HFFc6 (cell line): ENCODE measurements around the gene SDHC. TPM values are rescaled to one million over a fixed set of nuclear protein-coding genes. Genes with fewer than 3 reads are reported as not detected.

Source experiments
- DNase-seq: peaks from one replicate; pipeline ENCODE4 v3.0.0-alpha.2; 2018
- H3K27ac Mint-ChIP-seq: 2 replicates; pipeline ENCODE4 v1.8.0; 2020; ENCODE audit warnings: mild to moderate bottlenecking, mixed read lengths
- H3K27me3 Mint-ChIP-seq: 2 replicates; pipeline ENCODE4 v1.8.0; 2021; ENCODE audit warnings: mild to moderate bottlenecking, moderate library complexity, mixed read lengths; ENCODE audit not compliant: insufficient read depth
- H3K36me3 Mint-ChIP-seq: 2 replicates; pipeline ENCODE4 v1.8.0; 2021; ENCODE audit warnings: low read depth, mixed read lengths
- H3K4me1 Mint-ChIP-seq: 2 replicates; pipeline ENCODE4 v1.8.0; 2020; ENCODE audit warnings: low read depth, mixed read lengths
- H3K4me3 Mint-ChIP-seq: 2 replicates; pipeline ENCODE4 v1.8.0; 2020; ENCODE audit warnings: mild to moderate bottlenecking, moderate library complexity, mixed read lengths
- H3K9me3 Mint-ChIP-seq: 2 replicates; pipeline ENCODE4 v1.8.0; 2020; ENCODE audit warnings: mild to moderate bottlenecking, mixed read lengths
- CTCF ChIP-seq: fragments of 200-600 bp; sonication (generic); IDR thresholded peaks from 2 replicates; pipeline ENCODE4 v1.5.0; 2021; ENCODE audit warnings: antibody characterized with exemption, mild to moderate bottlenecking
- total RNA-seq, 6 experiments: library from RNA; stranded (reverse); fragmentation: NEBNext Ultra II Directional; extraction: Animal tissue kit (Norgen Biotek cat#: 25700); gene quantifications; 2 replicates in 1 of 6; 3 replicates in 5 of 6; pipeline ENCODE4 v1.2.3, GENCODE V29; 2021

The SDHC gene
- total RNA-seq, 6 experiments from 2014 or later: 237 to 285 (median 247) TPM

DNA sequence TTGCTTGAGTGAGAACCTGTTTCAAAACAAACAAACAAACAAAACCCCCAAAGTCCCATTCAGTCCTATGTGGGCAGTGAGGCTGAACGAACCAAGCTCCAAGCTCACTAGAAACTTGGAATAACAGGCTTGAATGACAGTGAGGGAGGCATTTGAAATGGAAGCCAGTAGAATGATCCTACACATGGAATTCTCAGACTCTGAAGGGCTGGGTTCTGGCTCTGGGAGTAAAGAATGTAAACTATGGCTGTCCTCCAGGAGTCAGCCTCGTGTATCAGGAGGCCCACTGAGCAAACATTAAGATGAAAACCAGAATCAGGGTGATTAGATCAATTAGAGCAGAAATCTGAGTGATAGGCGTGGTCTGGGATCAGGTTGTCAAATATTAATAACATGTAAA lies 40.8 kb upstream of the SDHC start:
- Mint-ChIP-seq H3K36me3 (no peaks in the 10 kb centered on the region), H3K27me3 (peaks cover 16% of the 10 kb centered on the region), H3K4me1 (peaks cover 6% of the 10 kb centered on the region; the same call in 1 of the 2 replicates), H3K27ac (no peak overlapping the region), H3K4me3 (no peak overlapping the region), H3K9me3 (no peaks in the 10 kb centered on the region)
- DNase-seq: no peak
- TF ChIP-seq CTCF: no peak

DNA sequence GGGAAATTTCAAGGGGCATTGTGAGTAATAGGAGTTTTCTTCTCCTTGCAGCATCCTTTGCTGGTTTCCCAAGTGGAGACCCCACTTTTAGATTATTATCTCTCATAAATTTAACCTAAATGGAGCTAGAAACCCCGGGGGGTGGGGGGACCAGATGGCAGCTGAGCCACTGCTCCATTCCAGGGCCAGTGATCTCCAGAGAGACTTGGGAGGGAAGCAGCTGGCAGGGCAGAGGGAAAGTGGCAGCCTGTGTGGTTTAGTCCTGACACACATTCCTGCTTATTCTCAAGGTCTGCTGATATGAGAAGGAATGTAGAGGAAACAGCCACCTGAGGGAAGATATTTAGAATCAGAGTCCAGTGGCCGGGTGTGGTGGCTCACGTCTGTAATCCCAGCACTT lies 39.3 kb upstream of the SDHC start:
- Mint-ChIP-seq H3K27me3 (peaks cover 24% of the 10 kb centered on the region), H3K4me1 (peaks cover 6% of the 10 kb centered on the region; the same call in 1 of the 2 replicates), H3K4me3 (no peak overlapping the region), H3K27ac (no peak overlapping the region), H3K36me3 (no peaks in the 10 kb centered on the region), H3K9me3 (no peaks in the 10 kb centered on the region)
- TF ChIP-seq CTCF: no peak
- no peak for DNase-seq

GRCh38 chr1:161282991-161283390 lies 31.2 kb upstream of the SDHC start:
- Mint-ChIP-seq H3K27me3 (peaks cover 43% of the 10 kb centered on the region), H3K4me3 (no peak overlapping the region), H3K9me3 (no peaks in the 10 kb centered on the region), H3K4me1 (no peaks in the 10 kb centered on the region), H3K36me3 (no peaks in the 10 kb centered on the region), H3K27ac (no peak overlapping the region)
- DNase-seq: no peak
- TF ChIP-seq CTCF: no peak

DNA sequence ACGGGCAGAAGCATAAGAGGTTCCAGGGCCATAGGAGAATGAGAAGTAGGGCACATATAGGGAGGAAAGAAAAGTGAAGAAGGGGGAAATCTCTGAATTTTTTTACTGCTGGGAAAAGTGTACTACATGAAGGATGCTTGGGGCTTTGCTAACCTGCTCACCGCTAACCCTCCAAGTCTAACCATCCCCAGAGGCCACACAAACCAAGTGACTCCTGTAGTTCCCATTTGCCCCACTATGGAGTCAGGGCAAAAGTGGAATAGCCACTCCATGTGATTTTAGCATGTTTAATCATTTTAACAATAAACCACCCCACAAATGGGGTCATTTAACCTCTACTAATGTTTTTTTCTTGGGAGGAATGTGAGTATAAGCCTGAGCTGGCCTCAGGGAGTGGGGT lies 29.1 kb upstream of the SDHC start:
- DNase-seq: no peak
- TF ChIP-seq CTCF: no peak
- Mint-ChIP-seq H3K9me3 (no peaks in the 10 kb centered on the region), H3K36me3 (no peaks in the 10 kb centered on the region), H3K27ac (no peak overlapping the region), H3K4me1 (no peaks in the 10 kb centered on the region), H3K27me3 (peaks cover 30% of the 10 kb centered on the region), H3K4me3 (no peak overlapping the region)

- peaks cover 29% of the 10 kb centered on the region for H3K27me3 Mint-ChIP-seq
- no peak overlapping the region for H3K4me3 Mint-ChIP-seq
- no peak for TF ChIP-seq CTCF
- H3K36me3 Mint-ChIP-seq: no peaks in the 10 kb centered on the region
- H3K4me1 Mint-ChIP-seq: no peaks in the 10 kb centered on the region
- H3K27ac Mint-ChIP-seq: no peak overlapping the region
- no peak for DNase-seq
- H3K9me3 Mint-ChIP-seq: no peaks in the 10 kb centered on the region
Measured at GRCh38 chr1:161285521-161285920, 28.7 kb upstream of the SDHC start.

DNA sequence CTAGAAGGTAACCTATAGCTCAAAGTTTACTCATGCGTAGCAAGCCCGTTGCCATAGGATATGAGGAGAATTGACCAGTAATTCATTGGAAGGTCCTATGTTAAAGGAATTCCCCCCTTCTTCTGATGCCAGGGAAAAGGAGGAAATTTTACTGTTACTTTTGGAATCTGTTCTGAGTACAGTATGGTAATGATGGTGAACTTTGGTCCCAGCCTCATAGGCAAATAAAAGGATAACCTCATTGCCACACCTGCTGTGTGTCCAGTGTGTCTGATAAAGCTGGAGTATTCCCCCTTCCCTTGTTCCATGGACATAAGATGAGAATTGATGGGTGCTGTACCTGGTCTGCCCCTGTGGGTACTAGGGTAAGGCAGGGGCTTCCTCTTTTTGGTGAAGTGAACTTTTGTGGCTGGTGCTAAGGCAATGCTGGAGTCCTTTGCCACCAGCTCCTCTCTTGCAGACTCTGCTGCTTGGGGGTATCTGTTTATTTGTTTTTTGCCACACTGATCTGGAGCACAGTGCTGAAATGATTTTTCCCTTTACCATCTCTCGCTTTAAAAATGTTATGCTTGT lies 26.6 kb upstream of the SDHC start:
- H3K27ac Mint-ChIP-seq: no peak overlapping the region
- no peaks in the 10 kb centered on the region for H3K36me3 Mint-ChIP-seq
- peaks cover 29% of the 10 kb centered on the region for H3K27me3 Mint-ChIP-seq
- DNase-seq: no peak
- H3K9me3 Mint-ChIP-seq: no peaks in the 10 kb centered on the region
- no peak overlapping the region for H3K4me3 Mint-ChIP-seq
- no peak for TF ChIP-seq CTCF
- H3K4me1 Mint-ChIP-seq: no peaks in the 10 kb centered on the region
